Breast epithelium (tissue), 3 donors: ENCODE data around the gene ITPRID1.

Experiments used
- POLR2A ChIP-seq: fragments of 450-650 bp; IDR thresholded peaks from one replicate; pipeline ENCODE4 v1.6.1; 2016; ENCODE audit warnings: antibody characterized with exemption, mild to moderate bottlenecking, moderate library complexity
- POLR2AphosphoS5 ChIP-seq, 3 donors: sonication (generic); formaldehyde crosslinking; IDR thresholded peaks; one replicate each; pipeline ENCODE4 v1.6.1; 2017; ENCODE audit warnings: antibody characterized with exemption in 3 of 3
- TF ChIP-seq, protein P1 (sequence below), 3 donors: fragments of 450-650 bp; IDR thresholded peaks; one replicate each; pipeline ENCODE4 v1.5.1; 2016 to 2017; ENCODE audit warnings: antibody characterized with exemption in 3 of 3, mild to moderate bottlenecking in 3 of 3, moderate library complexity in 3 of 3

GRCh38 chr7:31707089-31707488, 193.2 kb downstream of the ITPRID1 start:
- TF ChIP-seq, protein P1, sequence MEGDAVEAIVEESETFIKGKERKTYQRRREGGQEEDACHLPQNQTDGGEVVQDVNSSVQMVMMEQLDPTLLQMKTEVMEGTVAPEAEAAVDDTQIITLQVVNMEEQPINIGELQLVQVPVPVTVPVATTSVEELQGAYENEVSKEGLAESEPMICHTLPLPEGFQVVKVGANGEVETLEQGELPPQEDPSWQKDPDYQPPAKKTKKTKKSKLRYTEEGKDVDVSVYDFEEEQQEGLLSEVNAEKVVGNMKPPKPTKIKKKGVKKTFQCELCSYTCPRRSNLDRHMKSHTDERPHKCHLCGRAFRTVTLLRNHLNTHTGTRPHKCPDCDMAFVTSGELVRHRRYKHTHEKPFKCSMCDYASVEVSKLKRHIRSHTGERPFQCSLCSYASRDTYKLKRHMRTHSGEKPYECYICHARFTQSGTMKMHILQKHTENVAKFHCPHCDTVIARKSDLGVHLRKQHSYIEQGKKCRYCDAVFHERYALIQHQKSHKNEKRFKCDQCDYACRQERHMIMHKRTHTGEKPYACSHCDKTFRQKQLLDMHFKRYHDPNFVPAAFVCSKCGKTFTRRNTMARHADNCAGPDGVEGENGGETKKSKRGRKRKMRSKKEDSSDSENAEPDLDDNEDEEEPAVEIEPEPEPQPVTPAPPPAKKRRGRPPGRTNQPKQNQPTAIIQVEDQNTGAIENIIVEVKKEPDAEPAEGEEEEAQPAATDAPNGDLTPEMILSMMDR (IDR thresholded peaks at IDR 0.05), result no peak
- TF ChIP-seq POLR2A (no peak), POLR2AphosphoS5 (IDR thresholded peaks at IDR 0.05) (no peak)
